Stimulated activated CD8-positive, alpha-beta memory T cell treated with anti-CD3 and anti-CD28 coated beads, Interleukin-15, amount 100 ng/mL, for 4 hours (primary cell): ENCODE results near the gene COL10A1.

Source experiments
- DNase-seq, 2 donors: peaks; one replicate each; pipeline ENCODE4 v3.0.0-alpha.2; 2020; ENCODE audit warnings: low read depth in 2 of 2

The COL10A1 gene

DNA sequence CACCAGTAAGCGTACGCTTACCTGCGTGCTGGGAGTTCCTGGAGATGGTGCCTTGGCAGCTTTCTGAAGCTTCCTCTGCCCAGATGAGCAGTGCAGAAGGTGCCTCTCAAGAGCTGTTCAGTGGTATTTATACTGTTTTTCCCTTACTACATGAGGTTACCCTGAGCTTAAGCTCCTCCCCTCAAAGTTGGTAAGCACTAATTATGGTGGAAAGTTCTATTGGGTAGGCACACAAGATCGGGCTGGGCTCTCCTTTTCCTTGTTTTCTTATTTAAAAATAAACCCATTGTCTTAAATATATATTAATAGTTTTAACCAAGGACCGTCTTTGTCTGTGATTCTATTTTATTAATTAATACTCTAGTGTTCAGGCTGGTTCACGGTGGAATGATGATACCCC, at the start of gene COL10A1:
TSS of gene COL10A1 (minus strand) at position 101 of the 400 bp plus-strand sequence. CDS start 640 bp downstream, outside the sequence.
- no peak for DNase-seq

DNA sequence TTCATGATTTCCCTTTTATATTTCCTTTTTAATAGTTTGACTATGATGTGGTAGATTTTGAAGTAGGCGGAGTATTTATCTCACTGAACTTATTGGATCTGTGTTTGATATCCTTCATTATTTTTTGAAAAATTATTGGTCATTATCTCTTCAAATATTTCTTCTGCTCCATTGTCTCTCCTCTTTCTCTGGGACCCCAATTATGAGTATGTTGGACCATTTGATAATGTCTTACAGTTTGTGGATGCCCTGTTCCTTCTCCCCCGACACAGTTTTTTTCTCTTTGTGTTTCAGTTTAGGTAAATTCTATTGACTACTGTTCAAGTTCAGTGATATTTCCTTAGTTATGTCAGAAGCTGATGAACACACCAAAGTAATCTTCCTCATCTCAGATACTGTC, 49.4 kb upstream of the COL10A1 start:
- DNase-seq: no peak

DNA sequence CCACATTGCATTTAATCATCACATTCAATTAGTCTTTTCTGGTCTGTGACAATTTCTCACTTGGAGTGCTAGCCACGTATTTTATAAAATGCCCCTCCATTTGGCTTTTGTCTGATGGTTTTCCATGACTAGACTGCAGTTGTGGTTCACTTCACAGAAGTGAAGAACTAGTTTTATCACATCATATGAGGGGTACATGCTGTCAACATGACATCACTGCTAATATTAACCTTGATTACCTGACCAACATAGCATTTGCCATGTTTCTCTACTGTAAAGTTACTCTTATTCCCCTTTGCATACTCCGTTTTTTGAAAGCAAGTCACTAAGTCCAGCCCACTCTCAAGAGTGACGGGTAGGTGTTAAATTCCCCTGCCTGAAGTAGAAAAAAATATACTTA, 48.0 kb upstream of the COL10A1 start:
- DNase-seq: no peak

DNA sequence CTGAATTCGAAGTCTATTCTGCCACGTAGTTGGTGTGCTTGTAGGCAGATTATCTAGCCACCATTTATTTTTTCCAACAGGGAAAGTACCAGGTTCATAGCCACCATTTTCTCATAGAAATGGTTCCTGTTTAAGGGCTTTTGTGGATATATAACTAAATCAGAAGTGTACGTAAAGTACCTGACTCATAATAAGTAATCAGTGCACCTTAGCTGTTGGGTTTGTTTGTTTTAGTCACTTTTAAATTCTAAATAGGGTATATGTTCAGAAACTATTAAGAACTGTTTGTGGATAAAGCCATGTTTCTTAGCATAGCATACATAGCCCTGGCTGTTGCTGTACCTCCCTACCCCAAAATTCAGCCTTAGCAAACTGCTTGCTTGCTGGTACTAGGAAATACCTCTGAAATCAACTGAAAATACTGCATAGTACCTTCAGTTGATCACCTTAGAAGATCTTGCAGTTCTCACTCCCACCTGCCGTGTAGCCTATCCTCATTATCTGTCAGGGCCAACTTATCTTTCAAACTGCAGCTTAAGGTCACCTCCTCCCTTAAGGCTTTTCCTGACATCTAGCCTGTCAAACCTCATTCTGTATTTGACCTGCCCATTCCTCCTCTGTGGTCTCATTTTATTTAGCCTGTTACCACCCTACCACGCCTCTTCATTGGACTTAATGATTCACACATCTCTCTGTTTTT, 44.6 kb upstream of the COL10A1 start:
- no peak for DNase-seq

DNA sequence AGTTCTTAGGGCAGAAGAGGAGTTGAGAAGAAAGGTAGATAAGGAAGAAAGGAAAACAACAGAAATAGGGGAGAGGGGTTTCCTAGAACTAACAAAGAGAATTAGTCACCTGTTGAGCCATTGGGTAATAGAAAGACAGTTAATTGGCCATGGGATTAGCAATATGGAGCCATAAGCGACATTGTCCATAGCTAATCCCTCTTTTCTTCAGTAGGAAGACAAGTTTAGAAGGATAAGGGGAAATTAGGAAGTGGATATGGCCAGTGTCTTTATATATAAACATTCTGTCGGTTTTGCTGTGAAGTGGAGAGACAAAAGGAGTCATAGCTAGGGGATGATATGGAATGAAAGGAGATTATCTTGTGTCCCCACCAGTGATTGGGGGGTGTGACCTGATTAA, 43.9 kb upstream of the COL10A1 start:
- no peak for DNase-seq

DNA sequence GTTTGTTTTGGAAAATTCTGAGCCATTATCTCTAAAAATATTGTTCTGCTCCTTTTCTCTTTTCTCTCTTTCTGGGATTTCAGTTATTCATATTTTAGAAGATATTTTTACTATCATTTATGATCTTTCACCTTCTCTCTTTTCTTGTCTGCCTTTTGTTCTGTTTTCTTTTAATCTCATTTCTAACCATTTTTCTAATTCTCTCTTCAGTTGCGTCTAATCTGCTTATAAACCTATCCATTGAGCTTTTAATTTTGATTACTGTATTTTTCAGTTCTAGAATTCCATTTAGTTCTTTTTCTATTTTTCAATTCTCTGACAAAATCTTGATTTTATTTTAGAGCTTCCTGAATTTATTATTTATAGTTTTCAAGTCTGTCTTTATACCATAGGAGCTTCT, 42.2 kb upstream of the COL10A1 start:
- no peak for DNase-seq

DNA sequence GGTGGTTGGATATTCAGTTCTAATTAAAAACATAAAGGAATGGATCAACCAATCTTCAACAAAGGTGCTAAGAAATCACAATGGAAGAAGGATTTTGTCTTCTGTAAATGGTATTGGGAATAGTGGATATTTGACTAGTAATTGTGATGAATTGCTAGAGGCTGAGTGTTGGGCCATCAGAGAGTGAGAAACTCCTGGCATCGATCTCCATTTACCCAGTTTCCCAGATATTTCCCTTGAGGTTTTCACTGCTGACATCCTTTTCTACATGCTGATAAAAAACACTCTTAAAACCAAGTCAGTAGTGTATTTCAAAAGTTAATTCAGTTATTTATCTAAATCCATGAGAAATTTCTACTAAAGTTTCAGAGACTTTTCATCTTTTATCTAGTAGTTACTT, 40.4 kb upstream of the COL10A1 start:
- no peak for DNase-seq

DNA sequence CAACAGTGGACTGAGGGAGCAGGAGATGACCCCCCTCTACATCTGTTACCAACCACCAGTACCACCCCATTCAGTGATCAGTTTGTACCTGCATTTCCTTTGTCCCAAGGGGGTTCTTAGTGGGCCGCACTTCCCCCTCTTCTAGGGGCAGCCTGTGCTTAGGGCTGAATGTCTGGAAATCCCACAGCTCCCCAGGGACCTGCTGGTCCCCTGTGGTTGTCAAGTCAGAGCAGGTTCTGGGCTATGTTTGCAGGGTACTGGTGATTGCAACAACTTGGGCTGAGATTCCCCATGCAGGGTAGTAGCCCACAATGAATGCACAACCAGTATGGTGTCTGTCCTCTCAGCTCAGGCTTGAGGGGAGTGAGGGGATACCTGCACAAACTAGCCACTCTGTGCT, 39.7 kb upstream of the COL10A1 start:
- DNase-seq: no peak

DNA sequence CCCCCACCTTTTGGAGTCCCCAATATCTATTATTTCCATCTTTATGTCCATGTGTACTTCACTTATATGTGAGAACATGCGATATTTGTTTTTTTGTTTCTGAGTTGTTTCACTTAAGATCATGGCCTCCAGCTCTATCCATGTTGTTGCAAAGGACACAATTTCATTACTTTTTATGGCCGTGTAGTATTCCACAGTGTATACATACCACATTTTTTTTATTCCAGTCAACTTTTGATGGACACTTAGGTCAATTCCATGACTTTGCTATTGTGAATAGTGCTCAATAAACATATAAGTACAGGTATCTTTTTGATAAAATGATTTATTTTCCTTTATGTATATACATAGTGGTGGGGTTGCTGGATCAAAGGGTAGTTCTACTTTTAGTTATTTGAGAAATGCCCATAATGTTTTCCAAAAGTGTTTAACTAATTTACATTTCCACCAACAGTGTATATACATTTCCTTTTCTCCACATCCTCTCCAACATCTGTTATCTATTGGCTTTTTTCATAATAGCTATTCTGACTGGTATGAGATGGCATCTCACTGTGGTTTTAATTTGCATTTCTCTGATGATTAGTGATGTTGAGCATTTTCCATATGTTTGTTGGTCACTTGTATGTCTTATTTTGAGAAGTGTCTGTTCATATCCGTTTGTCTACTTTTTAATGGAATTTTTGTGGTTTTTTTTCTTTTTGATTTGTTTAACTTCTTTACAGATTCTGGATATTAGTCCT, 34.0 kb upstream of the COL10A1 start:
- no peak for DNase-seq

DNA sequence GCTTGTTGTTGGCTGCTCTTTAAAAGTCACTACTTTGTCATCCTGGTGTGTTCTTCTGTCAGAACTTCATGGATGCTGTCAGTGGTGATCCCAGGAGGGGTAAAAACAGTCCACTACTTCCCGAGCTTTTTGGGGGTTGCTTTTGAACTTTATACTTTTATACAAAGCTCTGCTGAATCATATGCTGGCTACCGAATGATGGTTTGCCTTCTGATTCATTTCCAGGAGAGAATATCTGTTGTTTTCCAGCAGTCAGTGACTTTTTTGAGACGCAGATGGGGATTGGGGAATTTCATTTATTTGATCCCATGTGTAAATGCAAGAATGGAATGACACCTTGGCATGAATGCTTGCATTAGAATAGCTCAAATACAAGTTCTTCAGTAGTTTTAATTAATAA, 32.7 kb upstream of the COL10A1 start:
- DNase-seq: no peak

DNA sequence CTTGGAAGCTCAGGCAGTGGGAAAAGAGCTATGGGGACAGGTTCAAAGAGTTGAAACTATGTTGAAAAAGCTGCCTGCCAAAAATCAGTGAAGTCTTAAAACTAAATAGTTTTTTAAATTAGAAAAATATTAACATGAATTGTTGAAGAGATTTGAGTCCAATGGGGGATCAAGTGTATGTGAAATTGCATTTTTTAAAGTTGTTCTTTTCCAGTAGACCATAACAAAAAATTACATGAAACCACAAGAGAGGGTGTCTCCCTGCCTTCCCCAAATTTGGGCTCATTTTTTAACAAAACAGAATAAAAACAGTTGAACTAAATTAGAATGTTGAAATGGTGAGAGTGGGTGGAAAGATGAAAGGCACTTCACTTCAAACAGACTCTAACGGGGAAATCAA, 31.5 kb upstream of the COL10A1 start:
- DNase-seq: no peak

DNA sequence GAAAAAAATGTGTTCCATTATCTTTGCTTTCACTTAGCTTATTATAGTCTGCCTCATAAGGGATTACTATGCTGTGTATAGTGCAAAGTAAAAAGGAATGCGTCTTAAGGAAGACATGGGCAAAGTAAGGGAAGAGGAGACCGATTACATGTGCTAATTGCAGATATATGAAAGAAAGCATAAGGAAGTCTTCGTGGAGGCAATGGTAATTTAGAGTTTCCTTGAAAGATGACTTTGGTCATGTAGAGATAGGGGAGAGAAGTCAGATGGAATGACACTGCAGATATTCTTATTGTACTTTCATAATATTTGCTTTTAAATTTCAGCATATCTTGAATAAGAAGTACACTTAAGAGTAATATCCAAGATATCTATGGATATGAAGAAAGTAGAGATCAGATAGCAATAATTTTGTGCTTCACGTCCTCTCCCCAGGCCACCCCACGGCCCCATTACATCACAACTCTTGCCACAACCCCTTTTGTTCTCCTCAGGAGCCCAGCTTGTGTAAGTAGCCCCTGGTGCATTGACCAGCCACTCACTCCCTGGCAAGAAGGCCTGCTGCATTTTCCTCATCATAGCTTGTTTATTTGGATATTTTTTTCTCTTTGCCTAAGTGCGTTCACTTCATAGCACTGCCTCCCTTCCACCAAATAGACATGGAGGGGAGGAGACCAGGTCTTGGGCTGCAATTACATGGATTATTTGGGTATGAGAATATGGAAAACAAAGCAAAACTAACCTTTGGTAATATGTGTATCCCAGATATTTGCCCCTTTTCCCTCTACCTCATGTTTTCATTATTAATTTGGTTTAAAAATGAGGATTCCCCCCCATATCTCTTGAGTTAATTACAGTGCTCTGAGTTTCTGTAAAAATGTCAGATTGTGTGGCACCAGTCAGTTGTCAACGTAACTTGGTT, 30.7 kb upstream of the COL10A1 start:
- DNase-seq: no peak

DNA sequence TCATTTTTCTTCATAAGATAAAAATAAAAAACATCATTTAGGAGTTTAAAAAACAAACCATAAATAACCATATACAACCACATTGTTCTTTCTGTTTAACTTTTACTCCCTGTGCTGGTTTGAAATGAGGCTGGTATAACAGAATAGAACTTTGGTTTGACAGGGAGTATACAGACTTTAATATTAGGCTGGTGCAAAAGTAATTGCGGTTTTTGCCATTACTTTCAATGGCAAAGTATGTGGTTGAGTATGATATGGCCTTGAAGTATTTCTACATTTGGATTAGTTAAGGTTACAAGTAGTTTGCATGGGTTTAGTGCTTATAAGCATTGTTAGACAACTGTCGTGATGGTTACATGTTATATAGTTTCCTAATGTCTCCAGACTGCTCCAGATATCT, 29.0 kb upstream of the COL10A1 start:
- no peak for DNase-seq

DNA sequence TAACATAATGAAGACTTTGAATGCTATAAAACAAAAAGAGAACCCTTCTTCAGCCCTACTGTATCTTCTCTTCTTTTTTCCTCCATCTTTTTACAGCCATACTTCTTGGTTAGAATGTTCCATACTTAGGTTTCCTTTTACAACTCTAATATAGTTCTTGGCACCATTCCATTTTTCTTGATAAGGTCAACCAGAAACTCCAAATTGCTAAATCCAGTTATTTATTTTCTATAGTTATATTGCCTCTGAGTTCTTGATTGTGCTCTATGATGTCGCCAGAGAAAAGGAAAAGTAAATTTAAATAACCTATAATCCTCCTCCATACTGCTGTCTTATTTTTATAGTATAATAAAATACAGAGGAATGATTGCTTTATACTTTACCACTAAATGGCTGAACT, 26.7 kb upstream of the COL10A1 start:
- no peak for DNase-seq

DNA sequence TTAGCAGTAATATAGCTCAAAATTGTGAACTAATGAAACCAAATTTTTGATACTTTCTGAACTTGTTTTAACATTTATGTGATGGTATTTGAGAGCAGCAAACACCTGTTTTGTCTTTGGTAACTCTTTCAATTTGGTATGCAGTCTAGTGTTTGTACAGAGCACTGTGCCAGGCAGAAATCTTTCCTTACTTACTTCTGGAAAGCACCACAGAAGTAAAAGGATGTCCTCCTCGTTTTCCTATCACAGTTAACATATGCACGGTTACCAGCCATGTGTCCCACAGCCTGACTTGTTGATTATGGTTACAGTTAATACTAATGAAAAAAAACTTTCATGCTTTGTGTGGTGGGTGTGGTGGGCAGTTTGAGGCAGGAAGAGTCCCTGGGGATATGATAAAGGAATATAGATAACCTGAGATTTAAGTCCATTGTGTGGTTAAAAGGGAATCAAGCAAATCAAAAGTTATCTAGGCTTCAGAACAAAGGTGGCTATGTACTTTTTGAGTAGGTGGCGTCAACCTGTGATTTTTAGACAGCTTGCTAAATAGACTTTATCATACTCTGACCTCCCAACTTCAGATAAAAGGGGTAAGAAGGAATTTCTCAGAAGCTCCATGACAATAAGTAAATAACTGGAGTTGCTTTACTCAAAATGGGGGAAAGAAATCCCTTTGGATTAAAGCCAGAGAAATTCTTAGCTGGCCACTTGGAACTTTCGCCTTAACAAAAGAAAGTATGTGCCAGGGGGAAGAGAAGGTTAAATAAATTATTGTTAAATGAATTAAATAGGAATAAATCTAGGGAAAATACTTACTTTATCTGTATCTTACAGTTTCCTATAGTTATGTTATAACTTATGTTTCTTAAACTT, 20.1 kb upstream of the COL10A1 start:
- DNase-seq: no peak

DNA sequence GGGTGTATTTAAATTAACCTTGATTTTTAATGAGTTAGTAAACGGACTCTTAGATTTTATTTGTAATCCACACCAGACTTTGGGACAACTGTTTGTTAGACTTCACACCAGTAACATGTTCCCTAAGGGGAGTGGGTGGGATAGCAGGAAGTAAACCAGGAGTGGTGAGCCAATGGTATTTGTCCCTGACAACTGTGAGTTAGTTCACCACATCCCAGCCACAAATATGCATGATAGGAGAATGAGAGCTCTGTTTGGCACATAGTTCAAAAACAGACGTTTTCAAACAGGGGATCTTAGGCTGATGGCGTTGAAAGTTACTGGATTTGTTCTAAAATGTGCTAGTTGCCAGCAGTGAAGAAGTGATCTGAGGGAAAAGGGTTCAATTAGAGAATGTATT, 18.7 kb upstream of the COL10A1 start:
- no peak for DNase-seq

DNA sequence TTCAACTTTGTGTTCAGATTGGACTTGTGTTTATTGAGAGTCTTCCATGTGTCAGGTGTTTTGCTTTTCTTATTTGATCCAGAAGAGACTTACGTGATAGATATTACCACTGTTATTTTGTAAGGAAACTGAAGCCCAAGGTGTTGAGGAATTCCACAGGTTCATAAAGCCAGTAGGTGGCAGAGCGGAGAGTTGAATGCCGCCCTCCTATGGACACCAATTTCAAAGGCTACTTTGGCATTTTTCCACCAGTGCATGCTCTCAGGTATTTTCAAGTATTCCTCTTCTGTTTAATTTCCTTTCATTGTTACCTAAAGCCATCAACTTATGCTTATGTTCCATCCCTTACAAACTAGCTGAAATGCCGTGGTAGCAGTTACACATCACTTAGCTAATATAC, 14.0 kb upstream of the COL10A1 start:
- no peak for DNase-seq

DNA sequence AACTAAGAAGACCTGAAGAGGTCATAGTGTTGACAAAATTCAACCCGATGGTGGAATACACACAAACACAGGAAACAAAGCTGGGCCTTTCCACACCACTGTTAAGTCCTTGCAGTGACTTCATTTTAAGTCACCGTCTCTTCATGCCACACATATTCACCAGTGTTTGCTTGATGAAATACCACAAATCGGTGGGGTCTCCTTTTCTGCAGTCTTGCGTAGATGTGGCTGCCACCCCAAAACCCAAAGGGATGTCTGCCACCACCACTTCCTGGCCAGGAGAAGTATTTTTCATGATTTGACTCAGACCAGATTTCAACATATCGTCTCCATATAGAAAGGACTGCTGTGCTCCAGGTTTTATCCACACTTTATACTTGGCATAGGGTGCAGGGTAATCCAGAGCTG, 11.0 kb upstream of the COL10A1 start:
- DNase-seq: no peak

DNA sequence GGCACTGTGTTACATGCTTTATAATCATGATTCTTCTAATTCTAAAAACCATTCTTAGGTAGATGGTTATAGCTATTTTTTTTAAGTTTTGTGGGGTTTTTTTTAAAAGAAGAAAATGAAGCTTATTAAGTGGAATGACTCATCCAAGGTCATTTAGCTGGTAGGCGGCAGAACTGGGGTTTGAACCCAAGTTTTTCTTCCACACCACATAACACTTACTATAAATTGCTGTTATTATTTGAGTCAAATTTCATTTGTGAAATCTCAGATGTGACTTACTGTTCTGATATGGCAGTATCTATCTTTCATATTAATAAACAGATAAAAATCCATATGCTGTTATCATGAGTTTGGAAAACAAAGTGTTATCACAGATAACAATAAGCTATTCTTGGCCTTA, 10.4 kb upstream of the COL10A1 start:
- no peak for DNase-seq

DNA sequence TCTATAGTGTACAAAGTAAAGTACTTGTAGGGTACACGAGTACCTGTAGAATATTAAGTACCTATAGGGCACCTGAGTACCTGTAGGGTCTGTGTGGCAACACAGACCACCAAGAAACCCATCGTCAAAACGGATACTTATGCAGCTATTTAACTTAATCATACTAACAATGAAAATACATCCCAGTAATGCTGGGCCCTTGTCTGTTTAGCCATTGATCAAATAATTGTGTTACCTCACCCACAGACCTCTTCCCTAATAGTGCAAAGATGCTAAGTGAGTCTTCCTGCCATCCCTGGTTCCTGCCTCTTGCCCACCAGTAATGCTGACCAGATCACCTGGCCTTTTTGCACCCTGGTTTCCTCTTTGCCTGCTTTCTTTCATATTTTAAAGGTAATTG, 7.5 kb upstream of the COL10A1 start:
- no peak for DNase-seq

DNA sequence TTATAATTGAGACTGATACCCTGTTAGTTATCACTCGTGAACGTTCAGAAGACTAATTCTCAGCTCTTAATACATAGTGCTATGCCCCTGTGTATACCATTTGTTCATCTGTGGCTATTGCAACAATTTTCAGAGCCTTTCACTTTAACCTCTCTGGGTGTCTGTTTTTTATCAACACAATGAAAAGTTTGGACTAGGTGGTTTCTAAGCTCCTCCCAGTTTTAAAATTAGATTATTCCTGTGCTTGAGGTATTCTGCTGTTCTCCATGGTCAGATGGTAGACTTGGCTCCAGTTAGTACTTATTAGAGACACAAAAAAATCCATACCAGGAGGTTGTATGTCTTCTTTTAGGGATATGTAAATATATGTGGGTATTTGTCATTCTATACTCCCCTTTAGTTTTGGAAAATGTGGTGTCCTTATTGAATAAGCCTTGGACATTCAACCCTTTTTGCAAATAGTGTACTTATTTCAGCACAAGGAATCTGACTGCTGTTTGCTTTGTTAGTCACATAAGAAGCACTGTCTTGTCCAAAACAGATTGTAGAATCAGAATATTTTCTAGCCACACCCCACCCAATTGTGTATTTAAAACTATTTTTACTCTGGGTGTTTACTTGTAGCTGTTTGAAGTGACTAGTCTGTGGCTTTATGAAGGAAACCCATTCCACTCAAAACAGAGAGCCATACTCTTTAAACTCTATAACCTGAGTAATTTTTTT, 2.0 kb upstream of the COL10A1 start:
- DNase-seq: no peak
